ENCODE measurements around the gene ENOX1.

DNA sequence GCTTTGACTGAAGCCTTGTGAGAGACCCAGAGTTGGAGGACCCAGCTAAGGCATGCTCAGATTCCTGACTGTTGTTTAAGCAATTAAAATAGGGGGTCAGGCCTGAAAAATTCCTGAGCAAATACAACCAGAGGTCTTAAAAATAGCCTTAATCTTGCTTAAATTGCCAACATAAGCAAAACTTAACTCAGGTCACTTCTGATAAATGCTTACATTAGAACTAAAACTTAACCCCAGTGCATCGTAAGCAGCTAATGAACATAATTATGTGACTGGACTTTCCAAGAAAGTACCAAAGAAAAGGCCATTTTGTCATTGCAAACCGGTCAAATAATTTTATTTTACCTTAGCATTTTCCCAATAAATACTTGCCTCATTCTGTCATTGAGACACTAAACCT is 294.5 kb downstream of the ENOX1 start:
- TF ChIP-seq, protein P1, sequence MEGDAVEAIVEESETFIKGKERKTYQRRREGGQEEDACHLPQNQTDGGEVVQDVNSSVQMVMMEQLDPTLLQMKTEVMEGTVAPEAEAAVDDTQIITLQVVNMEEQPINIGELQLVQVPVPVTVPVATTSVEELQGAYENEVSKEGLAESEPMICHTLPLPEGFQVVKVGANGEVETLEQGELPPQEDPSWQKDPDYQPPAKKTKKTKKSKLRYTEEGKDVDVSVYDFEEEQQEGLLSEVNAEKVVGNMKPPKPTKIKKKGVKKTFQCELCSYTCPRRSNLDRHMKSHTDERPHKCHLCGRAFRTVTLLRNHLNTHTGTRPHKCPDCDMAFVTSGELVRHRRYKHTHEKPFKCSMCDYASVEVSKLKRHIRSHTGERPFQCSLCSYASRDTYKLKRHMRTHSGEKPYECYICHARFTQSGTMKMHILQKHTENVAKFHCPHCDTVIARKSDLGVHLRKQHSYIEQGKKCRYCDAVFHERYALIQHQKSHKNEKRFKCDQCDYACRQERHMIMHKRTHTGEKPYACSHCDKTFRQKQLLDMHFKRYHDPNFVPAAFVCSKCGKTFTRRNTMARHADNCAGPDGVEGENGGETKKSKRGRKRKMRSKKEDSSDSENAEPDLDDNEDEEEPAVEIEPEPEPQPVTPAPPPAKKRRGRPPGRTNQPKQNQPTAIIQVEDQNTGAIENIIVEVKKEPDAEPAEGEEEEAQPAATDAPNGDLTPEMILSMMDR (IDR thresholded peaks at IDR 0.05; ENCODE audit: extremely low read depth in 1 of 2, insufficient read depth in 1 of 2, low read depth in 1 of 2, low read length in 2 of 2) = no peak
- TF ChIP-seq JUN (IDR thresholded peaks at IDR 0.05; ENCODE audit: borderline replicate concordance, insufficient read depth, insufficient read length, low read depth) (no peak), POLR2AphosphoS5 (IDR thresholded peaks at IDR 0.05; ENCODE audit: insufficient read depth, low read depth, low read length) (no peak), POLR2A (IDR thresholded peaks at IDR 0.05; ENCODE audit: low read depth, low read length) (no peak), GATA2 (IDR thresholded peaks at IDR 0.05; ENCODE audit: insufficient read depth, insufficient read length, low read depth, low read length) (no peak)
- TF ChIP-seq, protein P2, sequence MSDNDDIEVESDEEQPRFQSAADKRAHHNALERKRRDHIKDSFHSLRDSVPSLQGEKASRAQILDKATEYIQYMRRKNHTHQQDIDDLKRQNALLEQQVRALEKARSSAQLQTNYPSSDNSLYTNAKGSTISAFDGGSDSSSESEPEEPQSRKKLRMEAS (IDR thresholded peaks at IDR 0.05; ENCODE audit: insufficient read depth, insufficient read length) = no peak
